ENCODE results near the gene SIPA1L3.
"Not testable (repeated sequence)": the region's sequence is repeated elsewhere in the genome, so short reads cannot be mapped to it uniquely, and the experiment has no call there.

The SIPA1L3 gene

GRCh38 chr19:38064661-38065425 is 157.8 kb downstream of the SIPA1L3 start:
- no peak overlapping the region for H3K9ac ChIP-seq (ENCODE audit: low read length)
- H3K4me1 ChIP-seq (ENCODE audit: low read length): peaks cover 4% of the 10 kb centered on the region; the same call in 1 of the 2 replicates
- no peaks in the 10 kb centered on the region for H4K20me1 ChIP-seq (ENCODE audit: insufficient read depth, low read length)
- no peak overlapping the region for H2AFZ ChIP-seq (ENCODE audit: low read length)
- H3K9me3 ChIP-seq (replicated peaks; ENCODE audit: insufficient read depth, low read length): no peaks in the 10 kb centered on the region
- H3K36me3 ChIP-seq (replicated peaks; ENCODE audit: insufficient read depth, low read length): no peaks in the 10 kb centered on the region
- H3K4me3 ChIP-seq (ENCODE audit: low read length): no peak overlapping the region
- DNase-seq: no peak
- H3K79me2 ChIP-seq (ENCODE audit: low read length): no peaks in the 10 kb centered on the region
- H3K27me3 ChIP-seq (replicated peaks; ENCODE audit: insufficient read depth, low read length): no peaks in the 10 kb centered on the region
- no peak overlapping the region for H3K4me2 ChIP-seq (ENCODE audit: low read depth, low read length)
- H3K27ac ChIP-seq (ENCODE audit: low read length): no peak overlapping the region
- H3K9me2 ChIP-seq (replicated peaks; ENCODE audit: insufficient read depth, low read length): no peaks in the 10 kb centered on the region
- TF ChIP-seq EZH2phosphoT487 (IDR thresholded peaks at IDR 0.05; ENCODE audit: low read length) (no peak), CTCF (IDR thresholded peaks at IDR 0.05; ENCODE audit: low read length) (no peak), EZH2 (optimal IDR thresholded peaks at IDR 0.05; ENCODE audit: low read depth, low read length) (no peak)
- H3F3A ChIP-seq (ENCODE audit: insufficient read depth, low read length): 0 out of 2 replicates have a peak, but pooled peaks cover 4% of the 10 kb centered on the region

GRCh38 chr19:38065775-38066174 is 158.8 kb downstream of the SIPA1L3 start:
- not testable (repeated sequence) for H3K79me2 ChIP-seq (ENCODE audit: low read length)

GRCh38 chr19:38068826-38069225 is 161.8 kb downstream of the SIPA1L3 start:
- Histone ChIP-seq H4K20me1 (ENCODE audit: insufficient read depth, low read length) (no peaks in the 10 kb centered on the region), H2AFZ (ENCODE audit: low read length) (no peak overlapping the region), H3K27me3 (replicated peaks; ENCODE audit: insufficient read depth, low read length) (no peaks in the 10 kb centered on the region), H3K9me2 (replicated peaks; ENCODE audit: insufficient read depth, low read length) (no peaks in the 10 kb centered on the region), H3F3A (ENCODE audit: insufficient read depth, low read length) (no peaks in the 10 kb centered on the region), H3K9me3 (replicated peaks; ENCODE audit: insufficient read depth, low read length) (no peaks in the 10 kb centered on the region), H3K79me2 (ENCODE audit: low read length) (no peaks in the 10 kb centered on the region), H3K4me3 (ENCODE audit: low read length) (no peak overlapping the region), H3K36me3 (replicated peaks; ENCODE audit: insufficient read depth, low read length) (no peaks in the 10 kb centered on the region), H3K27ac (ENCODE audit: low read length) (no peak overlapping the region), H3K4me2 (ENCODE audit: low read depth, low read length) (no peak overlapping the region), H3K9ac (ENCODE audit: low read length) (no peak overlapping the region), H3K4me1 (ENCODE audit: low read length) (no peaks in the 10 kb centered on the region)
- no peak for DNase-seq
- TF ChIP-seq CTCF (IDR thresholded peaks at IDR 0.05; ENCODE audit: low read length) (no peak), EZH2 (optimal IDR thresholded peaks at IDR 0.05; ENCODE audit: low read depth, low read length) (no peak), EZH2phosphoT487 (IDR thresholded peaks at IDR 0.05; ENCODE audit: low read length) (no peak)

More at GRCh38 chr19:38065775-38066174, 158.8 kb downstream of the SIPA1L3 start:
- H3K36me3 ChIP-seq (replicated peaks; ENCODE audit: insufficient read depth, low read length); H3K9ac ChIP-seq (ENCODE audit: low read length); H3K9me3 ChIP-seq (replicated peaks; ENCODE audit: insufficient read depth, low read length); H3F3A ChIP-seq (ENCODE audit: insufficient read depth, low read length); DNase-seq; H3K27ac ChIP-seq (ENCODE audit: low read length); H4K20me1 ChIP-seq (ENCODE audit: insufficient read depth, low read length); H2AFZ ChIP-seq (ENCODE audit: low read length); H3K4me3 ChIP-seq (ENCODE audit: low read length); H3K4me2 ChIP-seq (ENCODE audit: low read depth, low read length); H3K9me2 ChIP-seq (replicated peaks; ENCODE audit: insufficient read depth, low read length); H3K27me3 ChIP-seq (replicated peaks; ENCODE audit: insufficient read depth, low read length); H3K4me1 ChIP-seq (ENCODE audit: low read length): not testable (repeated sequence)

- no peaks in the 10 kb centered on the region for H3K9me3 ChIP-seq (replicated peaks; ENCODE audit: insufficient read depth, low read length)
- TF ChIP-seq EZH2 (optimal IDR thresholded peaks at IDR 0.05; ENCODE audit: low read depth, low read length) (no peak), CTCF (IDR thresholded peaks at IDR 0.05; ENCODE audit: low read length) (no peak), EZH2phosphoT487 (IDR thresholded peaks at IDR 0.05; ENCODE audit: low read length) (no peak)
- no peaks in the 10 kb centered on the region for H3K9me2 ChIP-seq (replicated peaks; ENCODE audit: insufficient read depth, low read length)
- H3K4me2 ChIP-seq (ENCODE audit: low read depth, low read length): no peak overlapping the region
- H3F3A ChIP-seq (ENCODE audit: insufficient read depth, low read length): no peaks in the 10 kb centered on the region
- no peaks in the 10 kb centered on the region for H4K20me1 ChIP-seq (ENCODE audit: insufficient read depth, low read length)
- no peaks in the 10 kb centered on the region for H3K36me3 ChIP-seq (replicated peaks; ENCODE audit: insufficient read depth, low read length)
- DNase-seq: no peak
- no peaks in the 10 kb centered on the region for H3K4me1 ChIP-seq (ENCODE audit: low read length)
- H3K9ac ChIP-seq (ENCODE audit: low read length): no peak overlapping the region
- no peak overlapping the region for H3K27ac ChIP-seq (ENCODE audit: low read length)
- no peak overlapping the region for H3K4me3 ChIP-seq (ENCODE audit: low read length)
- H3K79me2 ChIP-seq (ENCODE audit: low read length): no peaks in the 10 kb centered on the region
- H3K27me3 ChIP-seq (replicated peaks; ENCODE audit: insufficient read depth, low read length): no peaks in the 10 kb centered on the region
- no peak overlapping the region for H2AFZ ChIP-seq (ENCODE audit: low read length)
These were observed 163.6 kb downstream of the SIPA1L3 start for GRCh38 chr19:38070573-38070972.

GRCh38 chr19:38071054-38071453 is 164.0 kb downstream of the SIPA1L3 start:
- DNase-seq; H3K4me1 ChIP-seq (ENCODE audit: low read length); H2AFZ ChIP-seq (ENCODE audit: low read length); H3K36me3 ChIP-seq (replicated peaks; ENCODE audit: insufficient read depth, low read length); H3K79me2 ChIP-seq (ENCODE audit: low read length); H3K9me2 ChIP-seq (replicated peaks; ENCODE audit: insufficient read depth, low read length); H4K20me1 ChIP-seq (ENCODE audit: insufficient read depth, low read length); H3K27me3 ChIP-seq (replicated peaks; ENCODE audit: insufficient read depth, low read length); H3K9me3 ChIP-seq (replicated peaks; ENCODE audit: insufficient read depth, low read length); H3F3A ChIP-seq (ENCODE audit: insufficient read depth, low read length); H3K27ac ChIP-seq (ENCODE audit: low read length); H3K9ac ChIP-seq (ENCODE audit: low read length); H3K4me3 ChIP-seq (ENCODE audit: low read length); H3K4me2 ChIP-seq (ENCODE audit: low read depth, low read length): not testable (repeated sequence)
